Measurements from ENCODE around the gene OR2H2. TPM values are rescaled to one million over a fixed set of nuclear protein-coding genes. Genes with fewer than 3 reads are reported as not detected.

The OR2H2 gene
- total and polyA plus RNA-seq, 2 experiments from 2014 or later, result 0.86 TPM; not detected in 1

- no peak for TF ChIP-seq POLR2AphosphoS5 (IDR thresholded peaks at IDR 0.05; ENCODE audit: low read depth)
- TF ChIP-seq NANOG (IDR thresholded peaks at IDR 0.05; ENCODE audit: borderline replicate concordance), result no peak
- TF ChIP-seq JUNB (IDR thresholded peaks at IDR 0.05; ENCODE audit: unreplicated experiment), result no peak
- TF ChIP-seq STAT1 (IDR thresholded peaks at IDR 0.05; ENCODE audit: unreplicated experiment), result no peak
- TF ChIP-seq ZNF114 (CRISPR knock-in tag; IDR thresholded peaks at IDR 0.05), result no peak
- no peak for TF ChIP-seq REST (IDR thresholded peaks at IDR 0.05; ENCODE audit: unreplicated experiment)
- TF ChIP-seq EZH2 (IDR thresholded peaks at IDR 0.05; ENCODE audit: low read depth, unreplicated experiment), result no peak
- TF ChIP-seq CREB1 (CRISPR knock-in tag; IDR thresholded peaks at IDR 0.05; ENCODE audit: low read depth), result no peak
Measured at GRCh38 chr6:29626948-29627754, 42.2 kb downstream of the OR2H2 start (continued).

- Histone ChIP-seq H3K4me3 (peak overlapping the region; percentile 96), H3K27me3 (ENCODE audit: insufficient read depth) (no peaks in the 10 kb centered on the region), H3K4me2 (peak overlapping the region; percentile 98), H3K9me2 (ENCODE audit: insufficient read depth) (no peaks in the 10 kb centered on the region), H3F3A (replicated peaks; ENCODE audit: low read depth) (peaks cover 28% of the 10 kb centered on the region), H3K27ac (ENCODE audit: low read depth) (peak overlapping the region; percentile 94), H2AFZ (no peak overlapping the region), H4K20me1 (replicated peaks; ENCODE audit: insufficient read depth) (peaks cover 24% of the 10 kb centered on the region), H3K36me3 (ENCODE audit: insufficient read depth) (peaks cover 6% of the 10 kb centered on the region), H3K79me2 (replicated peaks; ENCODE audit: insufficient read depth) (peaks cover 78% of the 10 kb centered on the region), H3K4me1 (ENCODE audit: insufficient read depth) (peaks cover 65% of the 10 kb centered on the region)
- no peaks in the 10 kb centered on the region for H3K9me3 Mint-ChIP-seq
- H3K4me1 Mint-ChIP-seq, result peaks cover 72% of the 10 kb centered on the region
- ATAC-seq (peak; percentile 16), DNase-seq (ENCODE audit: low spot score) (peak; percentile 95)
- H3K27ac Mint-ChIP-seq, result peak overlapping the region; percentile 87
- peaks cover 35% of the 10 kb centered on the region for H3K36me3 Mint-ChIP-seq (ENCODE audit: low read depth)
- peaks cover 37% of the 10 kb centered on the region for H3K27me3 Mint-ChIP-seq (ENCODE audit: insufficient read depth, low read depth, poor library complexity)
- H3K4me3 Mint-ChIP-seq, result peak overlapping the region; percentile 86
- no peak for TF ChIP-seq ZNF331 (CRISPR knock-in tag; IDR thresholded peaks at IDR 0.05; ENCODE audit: low read depth)
- TF ChIP-seq POLR2AphosphoS5 (IDR thresholded peaks at IDR 0.05; ENCODE audit: low read depth), result peak; percentile 97
- TF ChIP-seq CREB1 (CRISPR knock-in tag; IDR thresholded peaks at IDR 0.05; ENCODE audit: low read depth), result peak; percentile 86
- no peak for TF ChIP-seq ZNF462 (CRISPR knock-in tag; IDR thresholded peaks at IDR 0.05)
- no peak for TF ChIP-seq STAT1 (IDR thresholded peaks at IDR 0.05; ENCODE audit: unreplicated experiment)
- no peak for TF ChIP-seq CTCF (conservative IDR thresholded peaks at IDR 0.05; ENCODE audit: low read depth in 2 of 2)
Measured at GRCh38 chr6:29627755-29628418, 43.0 kb downstream of the OR2H2 start.

Measured in GM23338 (cell line).